ENCODE results near the gene WRAP73. TPM values are rescaled to one million over a fixed set of nuclear protein-coding genes. Genes with fewer than 3 reads are reported as not detected.

WRAP73 gene
- total and polyA plus RNA-seq, 2 experiments from 2014 or later, result 22.6 to 43.3 TPM

DNA sequence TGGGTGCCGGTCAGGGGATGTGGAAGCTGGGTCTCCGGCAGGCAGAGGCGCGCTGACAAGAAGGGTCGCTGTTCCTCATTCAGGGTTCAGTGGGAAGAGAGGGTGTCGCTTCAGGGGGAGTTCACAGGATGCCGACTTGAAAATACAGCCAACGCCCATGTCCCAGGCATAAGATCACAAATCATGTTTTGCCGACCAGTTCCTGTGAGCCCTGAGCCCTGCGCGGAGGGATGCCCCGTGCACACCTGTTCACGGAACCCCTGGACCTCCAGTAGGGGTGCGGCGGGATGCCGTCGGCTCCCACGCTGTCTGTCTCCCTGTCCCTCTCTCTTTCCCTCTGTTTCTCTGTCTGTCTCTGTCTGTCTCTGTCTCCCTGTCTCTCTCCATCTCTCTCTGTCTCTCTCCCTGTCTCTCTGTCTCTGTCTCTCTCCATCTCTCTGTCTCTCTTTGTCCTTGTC is 29.2 kb upstream of the WRAP73 start:
- Histone ChIP-seq H3K4me3 (no peak overlapping the region), H2AFZ (no peak overlapping the region), H3F3A (replicated peaks; ENCODE audit: low read depth) (no peaks in the 10 kb centered on the region), H3K9me2 (ENCODE audit: insufficient read depth) (no peaks in the 10 kb centered on the region), H3K27me3 (ENCODE audit: insufficient read depth) (no peaks in the 10 kb centered on the region), H3K4me1 (ENCODE audit: insufficient read depth) (peaks cover 11% of the 10 kb centered on the region), H3K4me2 (no peak overlapping the region), H3K36me3 (ENCODE audit: insufficient read depth) (no peaks in the 10 kb centered on the region), H4K20me1 (replicated peaks; ENCODE audit: insufficient read depth) (no peaks in the 10 kb centered on the region), H3K27ac (ENCODE audit: low read depth) (no peak overlapping the region), H3K79me2 (replicated peaks; ENCODE audit: insufficient read depth) (no peaks in the 10 kb centered on the region)
- no peaks in the 10 kb centered on the region; the same call in 1 of the 3 replicates for H3K9me3 Mint-ChIP-seq
- no peak for DNase-seq (ENCODE audit: low spot score)
- H3K27me3 Mint-ChIP-seq (ENCODE audit: insufficient read depth, low read depth, poor library complexity), result peaks cover 29% of the 10 kb centered on the region
- no peak for ATAC-seq
- no peaks in the 10 kb centered on the region; the same call in 2 of the 3 replicates for H3K36me3 Mint-ChIP-seq (ENCODE audit: low read depth)
- H3K27ac Mint-ChIP-seq, result no peak overlapping the region
- TF ChIP-seq CREB1 (CRISPR knock-in tag; IDR thresholded peaks at IDR 0.05; ENCODE audit: low read depth) (no peak), STAT1 (IDR thresholded peaks at IDR 0.05; ENCODE audit: unreplicated experiment) (no peak), NANOG (IDR thresholded peaks at IDR 0.05; ENCODE audit: borderline replicate concordance) (no peak), ZNF331 (CRISPR knock-in tag; IDR thresholded peaks at IDR 0.05; ENCODE audit: low read depth) (no peak), POLR2AphosphoS5 (IDR thresholded peaks at IDR 0.05; ENCODE audit: low read depth) (no peak), JUNB (IDR thresholded peaks at IDR 0.05; ENCODE audit: unreplicated experiment) (no peak), ETS1 (IDR thresholded peaks at IDR 0.05) (no peak), CTCF (conservative IDR thresholded peaks at IDR 0.05; ENCODE audit: low read depth in 2 of 2) (no peak), ZNF114 (CRISPR knock-in tag; IDR thresholded peaks at IDR 0.05) (no peak), EZH2 (IDR thresholded peaks at IDR 0.05; ENCODE audit: low read depth, unreplicated experiment) (no peak)
- TF ChIP-seq, protein P1, sequence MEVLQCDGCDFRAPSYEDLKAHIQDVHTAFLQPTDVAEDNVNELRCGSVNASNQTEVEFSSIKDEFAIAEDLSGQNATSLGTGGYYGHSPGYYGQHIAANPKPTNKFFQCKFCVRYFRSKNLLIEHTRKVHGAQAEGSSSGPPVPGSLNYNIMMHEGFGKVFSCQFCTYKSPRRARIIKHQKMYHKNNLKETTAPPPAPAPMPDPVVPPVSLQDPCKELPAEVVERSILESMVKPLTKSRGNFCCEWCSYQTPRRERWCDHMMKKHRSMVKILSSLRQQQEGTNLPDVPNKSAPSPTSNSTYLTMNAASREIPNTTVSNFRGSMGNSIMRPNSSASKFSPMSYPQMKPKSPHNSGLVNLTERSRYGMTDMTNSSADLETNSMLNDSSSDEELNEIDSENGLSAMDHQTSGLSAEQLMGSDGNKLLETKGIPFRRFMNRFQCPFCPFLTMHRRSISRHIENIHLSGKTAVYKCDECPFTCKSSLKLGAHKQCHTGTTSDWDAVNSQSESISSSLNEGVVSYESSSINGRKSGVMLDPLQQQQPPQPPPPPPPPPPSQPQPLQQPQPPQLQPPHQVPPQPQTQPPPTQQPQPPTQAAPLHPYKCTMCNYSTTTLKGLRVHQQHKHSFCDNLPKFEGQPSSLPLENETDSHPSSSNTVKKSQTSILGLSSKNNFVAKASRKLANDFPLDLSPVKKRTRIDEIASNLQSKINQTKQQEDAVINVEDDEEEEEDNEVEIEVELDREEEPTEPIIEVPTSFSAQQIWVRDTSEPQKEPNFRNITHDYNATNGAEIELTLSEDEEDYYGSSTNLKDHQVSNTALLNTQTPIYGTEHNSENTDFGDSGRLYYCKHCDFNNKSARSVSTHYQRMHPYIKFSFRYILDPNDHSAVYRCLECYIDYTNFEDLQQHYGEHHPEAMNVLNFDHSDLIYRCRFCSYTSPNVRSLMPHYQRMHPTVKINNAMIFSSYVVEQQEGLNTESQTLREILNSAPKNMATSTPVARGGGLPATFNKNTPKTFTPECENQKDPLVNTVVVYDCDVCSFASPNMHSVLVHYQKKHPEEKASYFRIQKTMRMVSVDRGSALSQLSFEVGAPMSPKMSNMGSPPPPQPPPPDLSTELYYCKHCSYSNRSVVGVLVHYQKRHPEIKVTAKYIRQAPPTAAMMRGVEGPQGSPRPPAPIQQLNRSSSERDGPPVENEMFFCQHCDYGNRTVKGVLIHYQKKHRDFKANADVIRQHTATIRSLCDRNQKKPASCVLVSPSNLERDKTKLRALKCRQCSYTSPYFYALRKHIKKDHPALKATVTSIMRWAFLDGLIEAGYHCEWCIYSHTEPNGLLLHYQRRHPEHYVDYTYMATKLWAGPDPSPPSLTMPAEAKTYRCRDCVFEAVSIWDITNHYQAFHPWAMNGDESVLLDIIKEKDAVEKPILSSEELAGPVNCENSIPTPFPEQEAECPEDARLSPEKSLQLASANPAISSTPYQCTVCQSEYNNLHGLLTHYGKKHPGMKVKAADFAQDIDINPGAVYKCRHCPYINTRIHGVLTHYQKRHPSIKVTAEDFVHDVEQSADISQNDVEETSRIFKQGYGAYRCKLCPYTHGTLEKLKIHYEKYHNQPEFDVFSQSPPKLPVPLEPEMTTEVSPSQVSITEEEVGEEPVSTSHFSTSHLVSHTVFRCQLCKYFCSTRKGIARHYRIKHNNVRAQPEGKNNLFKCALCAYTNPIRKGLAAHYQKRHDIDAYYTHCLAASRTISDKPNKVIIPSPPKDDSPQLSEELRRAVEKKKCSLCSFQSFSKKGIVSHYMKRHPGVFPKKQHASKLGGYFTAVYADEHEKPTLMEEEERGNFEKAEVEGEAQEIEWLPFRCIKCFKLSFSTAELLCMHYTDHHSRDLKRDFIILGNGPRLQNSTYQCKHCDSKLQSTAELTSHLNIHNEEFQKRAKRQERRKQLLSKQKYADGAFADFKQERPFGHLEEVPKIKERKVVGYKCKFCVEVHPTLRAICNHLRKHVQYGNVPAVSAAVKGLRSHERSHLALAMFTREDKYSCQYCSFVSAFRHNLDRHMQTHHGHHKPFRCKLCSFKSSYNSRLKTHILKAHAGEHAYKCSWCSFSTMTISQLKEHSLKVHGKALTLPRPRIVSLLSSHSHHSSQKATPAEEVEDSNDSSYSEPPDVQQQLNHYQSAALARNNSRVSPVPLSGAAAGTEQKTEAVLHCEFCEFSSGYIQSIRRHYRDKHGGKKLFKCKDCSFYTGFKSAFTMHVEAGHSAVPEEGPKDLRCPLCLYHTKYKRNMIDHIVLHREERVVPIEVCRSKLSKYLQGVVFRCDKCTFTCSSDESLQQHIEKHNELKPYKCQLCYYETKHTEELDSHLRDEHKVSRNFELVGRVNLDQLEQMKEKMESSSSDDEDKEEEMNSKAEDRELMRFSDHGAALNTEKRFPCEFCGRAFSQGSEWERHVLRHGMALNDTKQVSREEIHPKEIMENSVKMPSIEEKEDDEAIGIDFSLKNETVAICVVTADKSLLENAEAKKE (CRISPR knock-in tag; IDR thresholded peaks at IDR 0.05), result no peak
- peaks cover 16% of the 10 kb centered on the region for H3K4me1 Mint-ChIP-seq
- H3K4me3 Mint-ChIP-seq, result no peak overlapping the region; the same call in 2 of the 3 replicates

Measured in GM23338 (cell line).